Cardiac septum (tissue), 1 donor: ENCODE data around the gene ADAMTS15. TPM values are rescaled to one million over a fixed set of nuclear protein-coding genes. Genes with fewer than 3 reads are reported as not detected.
A peak's percentile ranks its signal among the peaks of the same experiment; 100 is the strongest.

ENCODE experiments used
- DNase-seq: peaks from one replicate; pipeline ENCODE4 v3.0.0-alpha.2; 2020; ENCODE audit warnings: low spot score
- intact Hi-C: fragments of 100-400 bp; cut with DNase I; formaldehyde crosslinking; loops from one replicate; pipeline ENCODE4 v1.14.0; 2022
- long read RNA-seq: library from polyadenylated mRNA; unstranded; transcript quantifications from one replicate; pipeline ENCODE4 v2.0.0, GENCODE V29; 2021
- total RNA-seq: library from RNA; stranded (reverse); fragmentation: NEBNext Ultra II Directional; extraction: Animal tissue kit (Norgen Biotek cat#: 25700); gene quantifications from one replicate; pipeline ENCODE4 v1.2.1, GENCODE V29; 2021
- donor health status: DM: no; HTN: no; CAD: no.

ADAMTS15 gene
- 8.5 TPM for total RNA-seq
- long read RNA-seq, partial matches to known transcripts, result 0 of 4 reads
- long read RNA-seq, other reads (novel, unspliced or antisense), result 4 of 4 reads

GRCh38 chr11:130448416-130449309, at the start of gene ADAMTS15:
ADAMTS15 (plus strand) TSS chr11:130448645; CDS start chr11:130448974, 329 bp downstream.
- intact Hi-C loops, result loop anchor here (5.0 kb wide), 2 partner anchors 134 to 279 kb away; no protein-coding TSS in a partner anchor
- peak; percentile 91 for DNase-seq

- no peak for DNase-seq
- intact Hi-C loops, result no loop called here
Measured at GRCh38 chr11:130399196-130399595, 49.2 kb upstream of the ADAMTS15 start.

- intact Hi-C loops, result loop anchor here (5.0 kb wide), 1 partner anchor 89 kb away; the partner anchor contains the start of gene ZBTB44
- DNase-seq, result no peak
Measured at GRCh38 chr11:130400781-130401483, 47.5 kb upstream of the ADAMTS15 start.

- intact Hi-C loops, result loop anchor here (5.0 kb wide), 1 partner anchor 90 kb away; the partner anchor contains the start of gene ZBTB44
- DNase-seq, result no peak
Measured at GRCh38 chr11:130402570-130402969, 45.9 kb upstream of the ADAMTS15 start.

- peak; percentile 81 for DNase-seq
- intact Hi-C loops, result loop anchor here (5.0 kb wide), 1 partner anchor 91 kb away; the partner anchor contains the start of gene ZBTB44
Measured at GRCh38 chr11:130403271-130403804, 45.1 kb upstream of the ADAMTS15 start.

- intact Hi-C loops, result loop anchor here (5.0 kb wide), 1 partner anchor 92 kb away; the partner anchor contains the start of gene ZBTB44
- DNase-seq, result no peak
Measured at GRCh38 chr11:130403967-130404366, 44.5 kb upstream of the ADAMTS15 start.

- DNase-seq, result no peak
- intact Hi-C loops, result loop anchor here (5.0 kb wide), 1 partner anchor 92 kb away; the partner anchor contains the start of gene ZBTB44
Measured at GRCh38 chr11:130404727-130405126, 43.7 kb upstream of the ADAMTS15 start.

GRCh38 chr11:130405428-130405827, 43.0 kb upstream of the ADAMTS15 start:
- DNase-seq, result no peak
- intact Hi-C loops, result no loop called here

GRCh38 chr11:130407978-130408377, 40.5 kb upstream of the ADAMTS15 start:
- no peak for DNase-seq
- intact Hi-C loops, result no loop called here

- no peak for DNase-seq
- intact Hi-C loops, result no loop called here
Measured at GRCh38 chr11:130408401-130408890, 40.0 kb upstream of the ADAMTS15 start.

- DNase-seq, result no peak
- intact Hi-C loops, result no loop called here
Measured at GRCh38 chr11:130408901-130409300, 39.5 kb upstream of the ADAMTS15 start.

- intact Hi-C loops, result no loop called here
- no peak for DNase-seq
Measured at GRCh38 chr11:130409594-130410388, 38.7 kb upstream of the ADAMTS15 start.

- no peak for DNase-seq
- intact Hi-C loops, result no loop called here
Measured at GRCh38 chr11:130411223-130411622, 37.2 kb upstream of the ADAMTS15 start.

GRCh38 chr11:130413405-130414106, 34.9 kb upstream of the ADAMTS15 start:
- intact Hi-C loops, result no loop called here
- DNase-seq, result no peak

- intact Hi-C loops, result no loop called here
- DNase-seq, result no peak
Measured at GRCh38 chr11:130414107-130415080, 34.1 kb upstream of the ADAMTS15 start.

GRCh38 chr11:130415731-130416529, 32.5 kb upstream of the ADAMTS15 start:
- intact Hi-C loops, result no loop called here
- no peak for DNase-seq
